K562 (cell line): ENCODE data around the gene KCTD16.

ENCODE experiments used
- BMI1 ChIP-seq: fragments of 150-350 bp; IDR thresholded peaks from 2 replicates; pipeline ENCODE4 v1.6.1; 2014; ENCODE audit warnings: low read length
- ZBED1 ChIP-seq: IDR thresholded peaks from 2 replicates; pipeline ENCODE4 v1.6.1; 2014

DNA sequence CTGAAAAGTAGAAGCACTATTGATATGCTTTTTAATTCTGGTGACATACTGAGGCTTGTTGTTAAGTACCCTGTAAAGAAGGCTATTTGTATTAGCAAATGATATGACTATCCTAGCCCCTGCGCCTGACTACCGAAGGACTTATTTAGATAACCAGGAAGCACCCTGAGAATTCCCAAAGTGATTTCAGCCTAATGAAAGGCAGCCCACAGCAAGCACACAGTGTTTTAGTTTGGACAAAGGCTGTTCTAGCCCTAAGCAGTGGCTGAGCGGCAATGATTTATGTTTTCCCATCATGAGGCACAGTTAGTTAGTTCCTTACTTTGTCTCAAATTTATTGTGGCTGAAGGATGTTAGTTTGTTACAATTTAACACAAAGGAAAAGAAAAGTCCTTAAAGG is 235.3 kb downstream of the KCTD16 start:
- TF ChIP-seq BMI1 (no peak), ZBED1 (no peak)
